ENCODE results near the gene FOXP4.

Gene FOXP4

DNA sequence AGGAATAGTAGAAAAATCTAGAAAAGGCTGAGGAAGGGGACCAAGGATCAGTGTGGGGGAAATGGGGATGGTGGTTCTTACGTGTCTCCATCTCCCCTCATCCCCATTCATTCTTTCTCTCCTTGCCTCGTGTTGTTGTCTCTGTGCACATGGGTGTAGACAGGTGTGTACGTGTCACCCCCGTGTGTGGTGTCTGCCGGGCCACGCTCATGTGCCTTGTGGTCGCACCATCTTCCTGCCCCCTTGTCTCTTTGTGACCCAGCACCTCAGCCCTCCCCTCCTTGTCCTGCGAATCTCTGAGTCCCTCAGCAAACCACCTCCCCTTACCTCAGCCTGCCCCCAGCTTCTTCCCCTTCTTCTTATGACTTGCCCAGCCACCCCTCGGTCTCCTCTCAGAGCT is 39.4 kb downstream of the FOXP4 start:
- no peak for DNase-seq (ENCODE audit: low read depth)

DNA sequence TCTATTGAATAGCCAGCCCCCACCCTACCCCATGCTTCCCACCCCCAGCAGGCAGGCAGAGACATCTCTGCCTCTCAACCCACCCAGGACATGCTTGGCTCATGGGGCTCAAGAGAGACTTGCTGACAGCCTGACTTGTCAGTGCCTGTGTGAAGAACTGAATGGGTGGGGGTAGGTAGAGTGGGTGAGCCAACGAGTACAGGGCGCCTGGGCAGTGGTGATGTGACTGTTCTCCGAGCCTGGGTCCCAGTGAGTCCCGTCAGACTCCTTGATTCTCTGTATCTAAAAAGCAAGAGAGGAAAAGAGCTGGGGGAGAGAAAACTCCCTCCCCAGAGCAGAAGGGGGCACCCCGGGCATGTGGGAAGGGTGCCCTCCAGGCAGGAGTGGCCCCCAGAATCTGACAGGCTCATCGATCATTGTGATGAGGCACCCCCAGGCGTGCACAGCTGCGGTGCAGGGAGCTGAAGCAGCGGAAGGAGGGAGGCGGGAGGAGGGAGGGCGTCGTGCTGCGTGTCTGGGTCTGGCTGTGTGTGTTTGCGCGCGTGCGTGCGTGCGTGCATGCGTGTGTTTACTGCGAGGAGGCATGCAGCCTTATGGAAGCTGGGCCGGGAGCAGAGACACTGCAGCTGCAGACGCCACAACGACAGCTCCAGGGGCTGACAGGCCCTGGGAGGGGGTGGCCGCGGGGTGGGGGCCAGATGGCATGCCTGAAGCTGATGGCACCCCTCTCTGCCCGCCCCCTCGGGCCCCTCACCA is 40.2 kb downstream of the FOXP4 start:
- DNase-seq (ENCODE audit: low read depth) = no peak

DNA sequence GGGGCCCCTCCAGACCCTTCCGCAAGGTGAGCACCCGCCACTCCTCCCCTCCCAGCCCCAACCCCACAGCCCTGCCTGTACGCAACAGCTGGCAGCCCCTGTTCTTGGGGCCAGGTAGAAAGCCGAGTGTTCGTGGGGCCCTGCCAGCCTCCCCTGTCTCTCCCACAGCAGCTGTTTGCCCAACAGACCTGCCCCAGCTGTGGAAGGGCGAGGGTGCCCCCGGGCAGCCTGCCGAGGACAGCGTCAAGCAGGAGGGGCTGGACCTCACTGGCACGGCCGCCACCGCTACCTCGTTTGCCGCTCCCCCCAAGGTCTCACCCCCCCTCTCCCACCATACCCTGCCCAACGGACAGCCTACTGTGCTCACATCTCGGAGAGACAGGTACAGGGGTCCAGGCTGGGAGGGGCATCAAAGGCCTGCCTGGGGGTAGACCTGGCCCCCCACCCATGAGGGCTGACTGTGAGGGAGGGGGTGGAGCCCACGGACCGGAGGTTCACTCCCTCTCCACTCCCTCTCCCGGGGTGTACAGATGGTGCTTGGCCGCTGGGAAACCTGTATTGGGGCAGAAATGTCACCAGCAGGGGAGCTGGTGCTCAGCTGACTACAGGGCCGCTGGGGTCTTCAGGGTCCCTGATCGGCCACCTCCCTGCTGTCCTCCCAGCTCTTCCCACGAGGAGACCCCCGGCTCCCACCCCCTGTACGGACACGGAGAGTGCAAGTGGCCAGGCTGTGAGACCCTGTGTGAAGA is 41.1 kb downstream of the FOXP4 start:
- no peak for DNase-seq (ENCODE audit: low read depth)

DNA sequence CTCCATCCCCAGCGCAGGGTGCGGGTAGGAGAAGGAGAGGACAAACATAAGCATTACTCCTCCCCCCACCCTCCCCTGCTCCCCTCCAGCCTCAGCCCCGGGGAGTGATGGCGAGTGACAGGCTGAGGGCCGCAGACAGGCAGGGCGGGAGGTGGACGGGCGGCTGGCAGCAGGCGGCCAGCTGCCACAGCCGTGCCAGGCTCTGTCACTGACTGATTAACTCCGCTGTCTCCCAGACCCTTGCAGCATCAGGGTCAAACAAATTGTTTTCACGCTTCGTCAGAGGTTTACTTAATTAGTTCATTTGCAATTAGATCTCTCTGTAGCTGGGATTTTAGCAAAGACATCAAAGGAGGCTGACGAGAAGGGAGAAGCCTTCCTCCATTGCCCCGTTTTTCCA is 41.9 kb downstream of the FOXP4 start:
- no peak for DNase-seq (ENCODE audit: low read depth)

DNA sequence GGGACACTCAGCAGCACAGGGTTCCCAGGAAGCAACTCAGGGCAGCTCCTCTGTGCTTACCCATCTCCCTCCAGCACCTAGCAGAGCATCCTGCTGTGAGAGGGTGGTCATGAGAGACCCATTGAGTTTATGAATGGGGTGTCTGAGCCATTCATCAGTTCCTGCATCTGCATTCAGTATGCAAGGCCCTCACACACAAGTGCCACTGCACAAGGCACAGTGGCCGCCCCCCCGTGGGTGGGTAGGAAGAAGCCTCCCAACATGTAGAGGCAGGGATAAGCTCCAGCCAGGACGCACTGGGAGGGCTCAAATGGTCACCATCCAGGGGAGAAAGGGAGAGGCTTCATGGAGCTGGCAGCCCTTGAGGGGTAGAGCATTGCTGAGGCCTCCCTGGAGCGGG is 43.0 kb downstream of the FOXP4 start:
- no peak for DNase-seq (ENCODE audit: low read depth)

DNA sequence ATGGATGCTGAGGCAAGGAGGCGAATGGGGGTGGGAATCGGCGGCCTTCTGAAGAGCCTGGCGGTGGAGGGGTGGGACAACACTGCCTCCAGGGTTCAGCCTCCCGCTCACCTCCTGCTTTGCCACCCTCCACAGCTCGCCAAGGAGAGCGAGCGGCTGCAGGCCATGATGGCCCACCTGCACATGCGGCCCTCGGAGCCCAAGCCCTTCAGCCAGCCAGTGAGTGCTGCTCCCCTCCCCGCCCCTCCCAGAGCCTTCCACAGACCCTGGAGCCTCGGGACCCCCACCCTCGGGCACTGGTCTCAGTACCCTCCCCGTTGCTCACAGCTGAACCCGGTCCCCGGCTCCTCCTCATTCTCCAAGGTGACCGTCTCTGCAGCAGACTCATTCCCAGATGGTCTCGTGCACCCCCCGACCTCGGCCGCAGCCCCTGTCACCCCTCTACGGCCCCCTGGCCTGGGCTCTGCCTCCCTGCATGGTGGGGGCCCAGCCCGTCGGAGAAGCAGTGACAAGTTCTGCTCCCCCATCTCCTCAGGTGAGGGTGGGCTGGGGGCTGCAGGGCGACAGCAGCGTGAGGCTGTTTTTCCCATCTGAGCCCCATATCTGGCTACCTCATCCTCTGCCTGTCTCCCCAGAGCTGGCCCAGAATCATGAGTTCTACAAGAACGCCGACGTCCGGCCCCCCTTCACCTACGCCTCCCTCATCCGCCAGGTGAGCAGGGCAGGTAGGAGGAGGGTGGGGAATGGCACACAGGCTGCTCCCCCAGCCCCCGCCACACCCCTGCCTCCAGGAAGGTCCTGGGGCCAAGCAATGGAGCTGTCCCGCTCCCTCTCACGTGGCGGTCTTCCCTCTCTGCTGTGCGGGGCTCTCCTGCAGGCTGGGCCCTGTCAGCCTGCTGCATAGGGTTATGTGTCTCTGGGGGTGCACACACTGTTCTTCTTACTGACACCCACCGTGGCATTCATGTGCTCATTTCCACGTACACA is 43.7 kb downstream of the FOXP4 start:
- no peak for DNase-seq (ENCODE audit: low read depth)

DNA sequence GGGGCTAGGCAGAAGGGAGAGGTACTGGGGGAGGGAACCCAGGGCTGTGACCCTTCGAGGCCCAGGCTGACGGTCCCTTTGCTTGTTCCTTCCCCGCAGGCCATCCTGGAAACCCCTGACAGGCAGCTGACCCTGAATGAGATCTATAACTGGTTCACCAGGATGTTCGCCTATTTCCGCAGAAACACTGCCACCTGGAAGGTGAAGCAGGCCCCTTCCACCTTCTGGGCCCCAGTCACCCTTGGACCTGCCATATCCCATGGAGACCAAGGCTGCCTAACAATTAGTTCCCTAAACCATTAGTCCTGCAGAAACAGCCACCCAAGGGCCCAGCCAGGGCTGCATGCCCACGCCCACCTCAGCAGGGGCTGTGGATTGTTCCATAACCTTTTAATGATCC is 44.9 kb downstream of the FOXP4 start:
- DNase-seq (ENCODE audit: low read depth) = no peak

DNA sequence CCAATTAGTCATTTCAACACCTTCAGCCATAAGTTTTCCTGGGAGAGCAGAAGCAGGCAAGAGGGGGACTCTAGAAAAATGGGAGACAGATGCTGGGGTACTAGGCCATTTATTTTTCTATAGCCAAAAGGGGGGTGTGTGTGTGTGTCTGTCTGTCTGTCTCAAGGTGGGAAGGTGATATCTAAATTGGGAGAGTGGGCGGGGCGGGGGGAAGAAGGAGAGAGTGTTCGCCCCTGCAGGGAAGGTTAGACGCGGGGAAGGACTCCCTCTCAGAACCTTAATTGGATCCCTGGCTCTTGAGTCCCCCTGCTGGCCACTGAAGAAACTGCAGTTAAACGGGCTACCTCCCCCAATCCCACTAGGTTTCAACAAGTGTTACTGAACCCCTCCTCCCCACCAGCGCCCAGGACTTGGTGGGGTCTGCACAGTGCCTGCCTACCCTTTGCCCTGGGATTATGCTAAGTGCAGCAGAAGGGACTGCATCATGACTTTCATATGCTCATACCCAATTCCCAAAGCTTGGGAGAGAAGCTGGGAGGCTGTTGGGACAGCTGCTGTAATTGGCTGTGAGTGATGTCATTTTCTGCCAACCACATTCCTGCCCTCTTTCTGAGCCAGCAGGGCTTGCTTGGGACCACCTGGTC is 45.8 kb downstream of the FOXP4 start:
- DNase-seq (ENCODE audit: low read depth) = peak; percentile 68

DNA sequence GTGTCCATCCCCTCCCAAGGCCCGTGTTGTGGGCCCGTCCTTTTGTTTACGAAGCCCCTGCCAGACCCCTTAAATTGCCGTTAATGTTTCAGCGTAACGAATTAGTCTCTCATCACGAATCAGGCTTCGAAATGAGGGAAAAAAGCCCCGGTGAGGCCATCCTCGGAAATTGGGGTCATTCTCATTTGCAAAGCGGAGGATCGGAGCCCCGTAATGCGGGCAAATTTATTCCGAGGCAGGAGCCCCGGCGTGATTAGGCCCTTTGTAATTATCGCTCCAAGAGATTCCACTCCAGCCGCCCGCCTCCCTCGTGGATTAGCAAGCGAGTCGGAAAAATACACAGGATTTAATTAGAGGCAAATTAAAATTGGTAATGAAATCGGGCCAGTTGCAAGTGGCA is 47.2 kb downstream of the FOXP4 start:
- DNase-seq (ENCODE audit: low read depth) = no peak

DNA sequence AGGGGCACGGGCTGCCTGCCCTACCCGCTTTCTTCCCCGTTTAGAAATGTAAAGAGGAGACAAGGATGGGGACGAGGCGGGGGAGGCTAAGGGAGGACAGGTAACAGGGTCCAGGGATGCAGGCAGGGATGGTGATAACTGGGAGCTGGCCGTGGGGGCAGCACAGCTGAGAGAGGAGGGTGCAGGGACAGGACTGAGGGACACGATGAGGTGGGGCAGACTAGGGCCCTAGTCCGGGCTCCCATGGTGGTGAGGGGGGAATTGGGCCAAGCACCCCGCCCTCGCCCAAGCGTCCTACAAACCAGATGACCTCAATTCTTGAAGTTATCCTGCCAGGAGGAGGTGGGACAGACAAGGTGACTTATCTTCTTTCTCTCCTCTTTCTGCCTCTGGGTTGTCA is 47.7 kb downstream of the FOXP4 start:
- DNase-seq (ENCODE audit: low read depth) = no peak

DNA sequence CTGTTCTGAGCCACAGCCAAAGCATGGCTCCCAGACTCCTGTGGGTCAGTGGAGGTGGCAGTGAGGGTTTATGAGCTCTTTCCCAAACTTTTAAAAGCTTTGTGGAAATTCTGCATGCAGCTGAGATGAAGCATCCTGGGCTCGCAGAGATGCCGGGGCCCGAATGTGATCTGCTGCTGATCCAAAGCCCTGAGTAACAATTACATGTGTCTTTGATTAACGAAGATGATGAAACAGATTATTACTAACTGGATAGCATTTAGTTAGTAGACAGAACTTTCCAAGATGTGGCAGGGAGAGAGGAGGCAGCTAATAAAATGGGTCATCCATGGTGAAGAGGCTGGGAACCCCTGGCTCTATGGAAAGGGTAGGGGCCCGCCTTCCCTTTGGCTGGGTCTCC is 48.1 kb downstream of the FOXP4 start:
- DNase-seq (ENCODE audit: low read depth) = no peak

DNA sequence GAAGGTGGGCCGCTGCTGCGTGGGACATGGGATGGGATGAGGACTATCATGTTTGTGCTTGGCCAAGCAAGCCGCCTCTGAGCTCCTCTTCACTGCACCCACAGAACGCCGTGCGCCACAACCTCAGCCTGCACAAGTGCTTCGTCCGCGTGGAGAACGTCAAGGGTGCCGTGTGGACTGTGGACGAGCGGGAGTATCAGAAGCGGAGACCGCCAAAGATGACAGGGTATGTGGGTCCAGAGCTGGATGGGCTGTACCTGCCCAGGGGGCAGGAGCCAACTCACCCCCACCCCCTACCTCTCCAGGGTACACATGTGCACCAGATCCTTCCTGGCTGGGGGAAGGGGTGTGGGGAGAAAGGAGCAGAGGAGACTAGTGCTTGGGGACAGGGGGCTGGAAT is 48.6 kb downstream of the FOXP4 start:
- no peak for DNase-seq (ENCODE audit: low read depth)

DNA sequence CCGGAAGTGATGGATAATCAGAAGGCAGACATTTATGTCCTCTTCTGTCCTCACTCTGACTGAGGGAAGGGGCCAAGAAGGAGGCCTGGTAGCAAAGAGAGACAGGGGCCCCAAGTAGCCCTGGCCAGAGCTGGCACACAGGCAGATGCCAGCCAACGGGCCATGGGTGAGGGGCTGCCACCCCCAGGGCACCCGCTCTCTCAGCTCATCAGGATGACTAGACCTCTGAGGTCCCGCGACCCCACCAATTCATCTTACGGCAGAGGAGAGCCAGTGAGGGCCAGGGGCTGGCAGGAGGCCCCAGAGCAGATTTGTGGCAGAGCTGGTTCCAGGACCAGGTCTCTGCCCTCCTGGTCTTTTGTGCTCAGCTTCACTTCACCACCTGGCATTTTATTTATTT is 49.0 kb downstream of the FOXP4 start:
- DNase-seq (ENCODE audit: low read depth) = no peak

DNA sequence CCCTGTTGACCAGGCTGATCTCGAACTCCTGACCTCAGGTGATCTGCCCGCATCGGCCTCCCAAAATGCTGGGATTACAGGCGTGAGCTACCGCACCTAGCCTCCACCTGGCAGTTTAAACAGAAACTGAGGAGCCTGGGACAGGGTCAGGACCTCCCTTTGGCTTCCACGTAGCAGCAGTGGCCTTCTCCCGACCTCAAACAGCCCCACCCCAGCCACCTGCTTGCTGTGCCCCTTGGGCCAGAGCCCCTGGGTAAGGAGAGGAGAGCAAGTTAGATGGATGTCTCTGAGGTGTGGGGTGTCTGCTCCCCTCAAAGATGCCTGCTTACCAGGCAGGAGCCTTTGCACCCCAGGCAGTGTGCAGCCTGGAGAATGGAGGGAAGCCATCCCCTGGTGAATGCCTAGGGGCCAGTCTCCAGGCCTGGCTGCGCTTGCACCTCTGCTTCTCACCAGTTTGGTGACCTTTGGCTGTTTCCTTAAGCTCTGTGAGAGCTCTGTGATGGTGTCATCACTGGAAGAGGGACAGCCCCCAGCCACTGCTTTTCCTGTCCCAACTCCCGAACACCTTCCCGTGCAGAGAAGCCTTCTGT is 50.0 kb downstream of the FOXP4 start:
- DNase-seq (ENCODE audit: low read depth) = no peak

DNA sequence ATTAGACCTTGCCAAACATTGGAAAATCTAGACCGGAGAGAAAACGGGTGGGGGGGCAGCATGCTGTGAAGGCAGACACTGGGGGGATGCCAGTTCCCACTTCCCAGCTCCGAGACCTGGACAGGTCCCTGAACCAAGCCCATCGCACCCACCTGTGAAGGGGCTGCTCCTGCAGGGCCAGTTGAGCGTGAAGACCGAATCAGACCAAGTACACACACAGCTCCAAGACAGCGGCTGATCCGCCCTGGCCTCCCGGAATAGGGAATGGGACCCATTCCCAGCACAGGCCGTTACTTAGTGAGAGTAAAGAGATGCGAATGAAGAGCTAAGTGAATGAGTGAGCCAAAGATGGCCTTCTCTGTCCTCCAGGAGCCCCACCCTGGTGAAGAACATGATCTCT is 50.6 kb downstream of the FOXP4 start:
- no peak for DNase-seq (ENCODE audit: low read depth)

DNA sequence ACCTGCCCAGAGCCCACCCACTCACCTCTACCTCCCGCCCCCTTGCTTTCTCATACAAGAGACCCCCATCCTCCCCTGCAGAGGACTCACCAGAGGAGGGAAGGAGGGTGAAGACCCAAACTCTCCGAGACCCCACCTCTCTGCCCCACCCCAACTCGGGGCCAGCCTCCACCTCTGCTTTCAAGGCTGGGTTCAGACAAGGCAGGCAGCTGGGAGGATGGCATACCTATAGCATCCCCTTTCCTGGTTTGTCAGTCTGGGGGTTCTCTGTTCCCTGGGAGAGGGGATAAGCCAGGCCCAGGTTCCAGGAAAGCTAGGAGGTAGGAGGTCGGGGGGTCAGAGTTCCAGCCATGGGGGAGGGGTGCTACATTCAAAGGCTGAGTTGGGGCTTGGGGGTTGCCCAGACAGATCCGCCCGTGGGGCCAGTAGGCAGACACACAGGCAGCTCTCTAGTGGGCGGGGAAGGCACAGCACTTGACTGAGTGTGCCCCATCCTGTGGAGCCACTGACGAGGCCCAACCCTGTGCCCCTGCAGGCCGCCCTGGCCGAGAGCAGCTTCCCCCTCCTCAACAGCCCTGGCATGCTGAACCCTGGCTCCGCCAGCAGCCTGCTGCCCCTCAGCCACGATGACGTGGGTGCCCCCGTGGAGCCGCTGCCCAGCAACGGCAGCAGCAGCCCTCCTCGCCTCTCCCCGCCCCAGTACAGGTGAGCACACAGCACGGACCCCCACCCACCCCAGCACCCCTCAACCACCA is 51.2 kb downstream of the FOXP4 start:
- DNase-seq (ENCODE audit: low read depth) = no peak

DNA sequence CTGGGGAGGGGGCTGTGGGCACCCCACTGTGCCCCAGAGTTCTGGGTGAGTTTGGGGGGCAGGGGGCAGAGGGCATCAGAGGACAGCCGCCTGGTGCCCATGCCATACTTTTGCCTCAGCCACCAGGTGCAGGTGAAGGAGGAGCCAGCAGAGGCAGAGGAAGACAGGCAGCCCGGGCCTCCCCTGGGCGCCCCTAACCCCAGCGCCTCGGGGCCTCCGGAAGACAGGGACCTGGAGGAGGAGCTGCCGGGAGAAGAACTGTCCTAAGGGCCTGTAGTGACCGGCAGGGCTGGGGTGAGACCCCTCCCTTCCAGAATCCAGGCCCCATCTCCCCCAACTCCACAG is 52.5 kb downstream of the FOXP4 start:
- DNase-seq (ENCODE audit: low read depth) = no peak

DNA sequence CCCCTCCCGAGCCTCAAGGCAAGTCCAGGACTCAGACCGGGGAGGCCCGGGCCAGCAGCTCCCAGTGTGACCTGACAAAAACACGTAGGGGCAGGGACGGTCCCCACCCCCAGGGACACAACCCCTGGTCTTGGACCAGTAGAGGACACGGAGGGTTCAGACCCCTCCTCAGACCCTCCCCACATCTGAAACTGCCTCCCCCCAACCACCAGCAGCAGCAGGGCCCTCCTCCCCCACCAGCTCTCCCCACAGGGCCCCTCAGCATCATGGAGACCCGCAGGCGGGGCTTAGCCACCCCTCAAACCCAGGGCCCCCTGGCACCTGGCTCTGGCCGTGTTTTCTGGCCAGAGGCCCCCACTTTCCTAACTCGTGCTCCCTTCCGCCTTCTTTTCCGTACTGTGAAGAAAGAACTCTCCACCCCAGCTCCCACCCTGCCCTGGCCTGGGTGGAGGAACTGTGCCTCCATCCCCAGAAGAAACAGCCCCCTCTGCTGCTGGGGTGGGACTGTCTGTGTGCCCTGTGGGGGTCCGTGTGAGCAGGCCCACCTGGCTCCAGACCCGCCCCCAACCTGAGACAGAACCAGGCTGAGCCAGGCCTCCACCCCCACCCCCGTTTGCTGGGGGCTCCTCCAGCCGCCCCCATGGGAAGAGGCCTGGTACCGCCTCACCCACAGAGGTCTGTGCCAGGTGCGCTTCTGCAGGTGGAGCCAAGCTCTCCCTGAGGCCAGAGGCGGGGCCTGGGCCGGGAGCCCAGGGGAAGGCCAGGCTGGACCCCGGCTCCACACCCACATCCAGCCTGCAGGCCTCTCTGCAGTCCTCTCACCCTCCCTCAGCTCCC is 53.1 kb downstream of the FOXP4 start:
- no peak for DNase-seq (ENCODE audit: low read depth)

DNA sequence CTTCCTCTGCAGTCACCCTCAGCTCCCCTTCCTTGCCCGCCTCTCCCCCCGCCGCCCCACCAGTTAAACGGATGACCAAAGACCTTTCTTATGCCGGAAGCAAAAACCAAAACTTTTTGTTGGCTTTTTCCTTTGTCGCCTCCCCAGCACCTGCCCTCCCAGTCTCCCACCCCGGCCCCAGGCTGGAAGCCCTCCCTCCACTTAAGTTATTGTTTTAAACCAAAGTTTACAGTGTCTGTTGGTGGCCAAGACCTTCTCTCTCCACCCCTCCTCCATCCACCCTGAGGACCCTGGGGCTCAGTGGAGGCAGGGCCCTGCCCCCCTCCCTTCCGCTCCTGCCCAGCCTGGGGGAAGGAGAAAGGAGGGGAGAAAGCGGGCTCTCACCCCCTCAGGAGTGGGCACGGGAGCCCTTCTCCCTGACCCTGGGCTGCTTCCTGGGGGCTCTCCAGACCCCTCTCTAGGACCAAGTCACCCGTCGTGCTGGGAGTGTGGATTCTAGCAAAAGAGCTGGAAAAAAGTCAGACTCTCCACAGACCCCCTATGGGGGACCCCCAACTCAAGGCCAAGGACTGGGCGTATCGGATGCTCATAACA is 53.8 kb downstream of the FOXP4 start:
- DNase-seq (ENCODE audit: low read depth) = no peak
